Measurements from ENCODE around the gene BMP8A.
"Not testable (repeated sequence)": the region's sequence is repeated elsewhere in the genome, so short reads cannot be mapped to it uniquely, and the experiment has no call there.

The BMP8A gene

GRCh38 chr1:39452081-39452480 is 39.4 kb upstream of the BMP8A start:
- CTCF ChIA-PET: interaction anchor here (1.0 kb wide), 1 partner anchor 9 kb away, joined by 3 read pairs; no protein-coding TSS in a partner anchor
- POLR2A ChIA-PET: no interaction called here
- no peak overlapping the region for H3K4me3 ChIP-seq (ENCODE audit: low read depth, low read length)
- DNase-seq (ENCODE audit: low read depth, low spot score): no peak
- TF ChIP-seq, protein P1, sequence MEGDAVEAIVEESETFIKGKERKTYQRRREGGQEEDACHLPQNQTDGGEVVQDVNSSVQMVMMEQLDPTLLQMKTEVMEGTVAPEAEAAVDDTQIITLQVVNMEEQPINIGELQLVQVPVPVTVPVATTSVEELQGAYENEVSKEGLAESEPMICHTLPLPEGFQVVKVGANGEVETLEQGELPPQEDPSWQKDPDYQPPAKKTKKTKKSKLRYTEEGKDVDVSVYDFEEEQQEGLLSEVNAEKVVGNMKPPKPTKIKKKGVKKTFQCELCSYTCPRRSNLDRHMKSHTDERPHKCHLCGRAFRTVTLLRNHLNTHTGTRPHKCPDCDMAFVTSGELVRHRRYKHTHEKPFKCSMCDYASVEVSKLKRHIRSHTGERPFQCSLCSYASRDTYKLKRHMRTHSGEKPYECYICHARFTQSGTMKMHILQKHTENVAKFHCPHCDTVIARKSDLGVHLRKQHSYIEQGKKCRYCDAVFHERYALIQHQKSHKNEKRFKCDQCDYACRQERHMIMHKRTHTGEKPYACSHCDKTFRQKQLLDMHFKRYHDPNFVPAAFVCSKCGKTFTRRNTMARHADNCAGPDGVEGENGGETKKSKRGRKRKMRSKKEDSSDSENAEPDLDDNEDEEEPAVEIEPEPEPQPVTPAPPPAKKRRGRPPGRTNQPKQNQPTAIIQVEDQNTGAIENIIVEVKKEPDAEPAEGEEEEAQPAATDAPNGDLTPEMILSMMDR (IDR thresholded peaks at IDR 0.05; ENCODE audit: insufficient read depth, low read length, missing control alignments): no peak

- ChIA-PET CTCF (interaction anchor here (1.0 kb wide), 1 partner anchor 9 kb away, joined by 3 read pairs; no protein-coding TSS in a partner anchor), POLR2A (no interaction called here)
- no peak for DNase-seq (ENCODE audit: low read depth, low spot score)
- TF ChIP-seq, protein P1 (IDR thresholded peaks at IDR 0.05; ENCODE audit: insufficient read depth, low read length, missing control alignments): no peak
- no peak overlapping the region for H3K4me3 ChIP-seq (ENCODE audit: low read depth, low read length)
Measured at GRCh38 chr1:39452540-39452939, 38.9 kb upstream of the BMP8A start.

DNA sequence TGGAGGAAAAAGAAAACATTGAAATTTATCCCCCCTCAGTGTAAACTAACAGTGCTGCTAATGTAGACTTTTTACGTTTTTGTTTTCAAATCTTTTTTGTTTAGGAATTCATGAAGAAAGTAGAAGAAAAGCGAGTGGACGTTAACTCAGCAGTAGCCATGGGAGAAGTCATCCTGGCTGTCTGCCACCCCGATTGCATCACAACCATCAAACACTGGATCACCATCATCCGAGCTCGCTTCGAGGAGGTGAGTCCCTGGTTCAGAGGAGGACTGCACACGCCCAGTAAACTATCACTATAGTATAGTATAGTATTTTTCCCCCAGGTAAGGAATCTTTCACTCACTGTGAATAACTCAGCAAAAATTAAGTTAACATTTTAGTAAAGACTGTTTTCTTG is 37.8 kb upstream of the BMP8A start:
- no peak overlapping the region for H3K4me3 ChIP-seq (ENCODE audit: low read depth, low read length)
- CTCF ChIA-PET: interaction anchor here (1.3 kb wide), 1 partner anchor 86 kb away, joined by 4 read pairs; no protein-coding TSS in a partner anchor
- TF ChIP-seq, protein P1 (IDR thresholded peaks at IDR 0.05; ENCODE audit: insufficient read depth, low read length, missing control alignments): no peak
- DNase-seq (ENCODE audit: low read depth, low spot score): no peak
- POLR2A ChIA-PET: no interaction called here

DNA sequence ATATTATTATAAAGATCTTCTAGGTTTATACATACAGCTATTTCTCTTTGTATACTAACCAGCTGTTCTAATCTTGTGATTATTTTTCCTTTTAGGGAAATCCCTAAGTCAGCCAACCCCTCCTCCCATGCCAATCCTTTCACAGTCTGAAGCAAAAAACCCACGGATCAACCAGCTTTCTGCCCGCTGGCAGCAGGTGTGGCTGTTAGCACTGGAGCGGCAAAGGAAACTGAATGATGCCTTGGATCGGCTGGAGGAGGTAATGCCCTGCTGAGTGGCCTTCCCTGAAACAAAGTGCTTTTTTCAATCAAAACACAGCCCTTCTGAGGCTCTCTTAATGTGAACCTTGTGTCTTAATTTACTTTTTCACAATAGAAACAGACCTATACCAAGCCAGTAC is 32.4 kb upstream of the BMP8A start:
- no peak for DNase-seq (ENCODE audit: low read depth, low spot score)
- TF ChIP-seq, protein P1 (IDR thresholded peaks at IDR 0.05; ENCODE audit: insufficient read depth, low read length, missing control alignments): no peak
- POLR2A ChIA-PET: interaction anchor here (1.5 kb wide), 1 partner anchor 10 kb away, joined by 3 read pairs; no protein-coding TSS in a partner anchor
- no peak overlapping the region for H3K4me3 ChIP-seq (ENCODE audit: low read depth, low read length)
- CTCF ChIA-PET: interaction anchor here (0.9 to 1.8 kb wide), 3 partner anchors 9 to 83 kb away, joined by 3 to 6 read pairs (median 4); no protein-coding TSS in a partner anchor

DNA sequence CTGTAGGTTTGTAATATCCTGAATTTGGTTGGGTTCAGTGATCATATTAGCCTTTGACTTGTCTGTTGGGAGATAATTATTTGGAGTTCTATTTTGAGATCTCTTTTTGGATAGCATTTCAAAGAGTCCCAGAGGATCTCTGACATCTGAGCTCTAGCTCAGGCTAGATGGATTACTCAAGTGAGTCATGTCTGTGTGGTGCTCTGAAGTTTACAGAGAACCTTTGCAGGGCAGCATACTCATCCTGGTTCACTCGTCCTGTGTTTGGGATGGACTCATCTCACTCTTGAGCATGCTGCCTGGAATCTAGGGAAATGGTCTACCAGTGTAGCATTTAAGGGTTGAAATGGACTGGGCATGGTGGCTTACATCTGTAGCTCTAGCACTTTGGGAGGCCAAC is 29.4 kb upstream of the BMP8A start:
- ChIA-PET POLR2A (no interaction called here), CTCF (interaction anchor here (1.0 to 1.3 kb wide), 2 partner anchors 51 to 78 kb away, joined by 4 to 8 read pairs; no protein-coding TSS in a partner anchor)
- TF ChIP-seq, protein P1 (IDR thresholded peaks at IDR 0.05; ENCODE audit: insufficient read depth, low read length, missing control alignments): no peak
- no peak for DNase-seq (ENCODE audit: low read depth, low spot score)
- H3K4me3 ChIP-seq (ENCODE audit: low read depth, low read length): no peak overlapping the region

- POLR2A ChIA-PET: interaction anchor here (0.7 to 0.9 kb wide), 2 partner anchors 11 to 72 kb away, joined by 3 read pairs; no protein-coding TSS in a partner anchor
- CTCF ChIA-PET: interaction anchor here (0.6 to 1.5 kb wide), 3 partner anchors 9 to 368 kb away, joined by 3 to 5 read pairs (median 4); no protein-coding TSS in a partner anchor
- DNase-seq (ENCODE audit: low read depth, low spot score): no peak
Measured at GRCh38 chr1:39466413-39467107, 24.9 kb upstream of the BMP8A start.

DNA sequence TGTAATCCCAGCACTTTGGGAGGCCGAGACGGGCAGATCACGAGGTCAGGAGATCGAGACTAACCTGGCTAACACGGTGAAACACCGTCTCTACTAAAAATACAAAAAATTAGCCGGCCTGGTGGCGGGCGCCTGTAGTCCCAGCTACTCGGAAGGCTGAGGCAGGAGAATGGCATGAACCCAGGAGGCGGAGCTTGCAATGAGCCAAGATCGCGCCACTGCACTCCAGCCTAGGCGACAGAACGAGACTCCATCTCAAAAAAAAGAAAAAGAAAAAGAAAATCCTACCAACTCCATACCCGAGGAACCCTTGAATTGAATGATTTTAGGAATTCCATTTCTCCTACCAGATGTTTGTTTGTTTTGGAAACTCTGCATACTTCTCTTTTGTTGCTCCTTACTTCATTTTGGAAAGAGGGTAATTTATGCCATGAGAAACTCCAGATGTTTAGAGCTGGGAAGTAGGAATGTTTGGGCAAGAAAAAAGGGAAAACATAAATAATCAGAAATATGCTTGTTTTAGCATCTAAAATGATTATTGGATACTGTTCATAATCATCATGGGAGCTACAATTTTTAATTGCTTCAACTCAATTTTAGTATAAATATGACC is 24.2 kb upstream of the BMP8A start:
- DNase-seq (ENCODE audit: low read depth, low spot score); POLR2A ChIA-PET; H3K4me3 ChIP-seq (ENCODE audit: low read depth, low read length): not testable (repeated sequence)
- CTCF ChIA-PET: interaction anchor here (1.2 to 6.2 kb wide), 4 partner anchors 8 to 369 kb away, joined by 4 to 40 read pairs (median 6); no protein-coding TSS in a partner anchor

More at GRCh38 chr1:39466413-39467107, 24.9 kb upstream of the BMP8A start:
- H3K4me3 ChIP-seq (ENCODE audit: low read depth, low read length): no peak overlapping the region
- TF ChIP-seq, protein P1 (IDR thresholded peaks at IDR 0.05; ENCODE audit: insufficient read depth, low read length, missing control alignments): no peak

Data from AG04449 (cell line).